Superior temporal gyrus (tissue), 1 donor: ENCODE measurements around the gene ONECUT1.

Experiments used
- DNase-seq: peaks from one replicate; pipeline ENCODE4 v3.0.0-alpha.2; 2016; ENCODE audit errors: extremely low spot score

The ONECUT1 gene

GRCh38 chr15:52796753-52797520 is 6.8 kb upstream of the ONECUT1 start:
- no peak for DNase-seq

- DNase-seq = no peak
Observed at GRCh38 chr15:52796228-52796521, 6.0 kb upstream of the ONECUT1 start.

DNA sequence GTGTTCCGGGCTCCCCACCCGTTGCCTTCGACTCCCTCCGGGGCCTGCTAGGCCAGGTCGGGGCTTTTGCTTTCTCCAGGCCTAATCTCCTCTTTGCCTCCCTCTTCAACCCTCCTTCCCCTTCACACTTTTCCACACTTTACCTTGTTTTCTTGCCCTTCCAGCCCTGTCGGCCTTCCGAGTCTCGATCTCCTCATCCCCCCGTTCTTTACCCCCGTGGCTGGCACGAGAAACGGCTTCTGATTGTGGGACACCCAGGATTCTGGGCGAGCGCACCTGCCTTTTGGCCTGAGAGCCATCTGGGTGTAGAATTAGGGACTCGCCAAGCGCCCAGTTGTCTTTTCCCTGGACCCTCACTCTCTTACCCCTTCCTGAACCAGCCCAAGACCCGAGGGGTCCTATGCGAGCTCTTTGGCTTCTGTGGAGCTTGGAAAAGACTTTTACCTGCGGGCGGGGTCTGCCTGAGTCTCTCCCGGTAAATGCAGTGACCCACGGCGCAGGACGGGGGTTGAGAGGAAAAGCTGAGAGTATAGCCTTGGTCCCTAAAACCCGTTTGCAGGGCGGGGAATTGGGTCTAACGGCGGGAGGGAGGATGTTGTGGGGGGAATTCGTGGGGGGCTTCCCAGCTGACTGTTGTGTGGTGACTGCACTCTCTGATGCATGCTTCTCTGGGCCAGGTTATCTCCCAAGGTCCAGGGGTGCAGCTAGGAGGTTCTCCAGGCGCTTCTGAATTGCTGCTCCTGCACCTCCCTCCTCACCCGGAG is 5.5 kb upstream of the ONECUT1 start:
- DNase-seq = no peak

GRCh38 chr15:52794665-52795463 is 4.7 kb upstream of the ONECUT1 start:
- DNase-seq = no peak

DNA sequence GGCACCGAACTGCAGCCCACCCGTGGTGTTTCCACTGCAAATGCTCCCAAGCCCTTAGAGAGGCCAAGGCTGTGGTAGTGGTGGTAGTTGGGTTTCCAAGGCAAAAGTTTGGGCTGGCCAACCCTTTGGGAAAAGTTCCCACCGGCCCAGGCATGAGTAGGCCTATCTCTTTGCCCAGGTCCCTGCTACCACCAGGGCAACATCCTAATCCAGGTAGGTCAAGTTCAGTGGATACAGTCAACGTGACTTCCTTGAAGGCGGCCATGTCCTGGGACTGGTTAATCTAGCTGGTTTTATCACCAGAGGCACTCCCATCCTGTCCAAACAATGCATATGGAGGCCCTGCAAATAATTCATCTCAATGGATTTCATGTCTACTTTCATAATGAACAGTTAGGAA is 1.6 kb upstream of the ONECUT1 start:
- no peak for DNase-seq

GRCh38 chr15:52790941-52791751 is 1.0 kb upstream of the ONECUT1 start:
- DNase-seq = no peak

- DNase-seq = no peak
Observed at GRCh38 chr15:52789601-52790168, 451 bp downstream of the ONECUT1 start.

- DNase-seq = no peak
Observed at GRCh38 chr15:52789008-52789600, 1.0 kb downstream of the ONECUT1 start.

- no peak for DNase-seq
Observed at GRCh38 chr15:52788099-52788986, 1.8 kb downstream of the ONECUT1 start.

DNA sequence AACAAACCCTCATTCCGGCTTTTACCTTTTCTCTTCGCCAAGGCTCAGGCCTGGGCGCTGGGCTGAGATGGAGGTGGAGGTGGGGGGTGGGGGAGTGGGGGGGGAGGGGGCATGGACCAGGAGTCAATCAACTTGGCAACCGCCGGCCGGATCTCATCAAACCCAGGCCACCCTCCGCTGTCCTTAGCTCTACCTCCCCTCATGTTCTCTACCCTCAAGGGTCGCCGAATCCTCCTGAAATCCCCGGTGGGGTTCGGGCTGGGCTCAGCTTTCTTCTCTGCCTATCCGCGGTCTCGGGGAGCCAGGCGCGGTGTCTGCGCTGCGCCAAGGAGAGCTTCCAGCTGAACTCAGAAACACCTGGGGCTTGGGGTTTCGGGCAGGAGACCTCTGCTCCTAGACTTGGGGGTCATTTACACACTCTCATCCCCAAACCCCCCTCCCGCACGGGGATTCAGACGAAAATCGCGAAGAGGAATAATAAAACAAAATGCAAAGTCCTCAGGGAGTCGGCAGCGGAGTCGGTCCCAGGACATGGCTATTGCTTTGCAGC is 2.5 kb downstream of the ONECUT1 start:
- no peak for DNase-seq

DNA sequence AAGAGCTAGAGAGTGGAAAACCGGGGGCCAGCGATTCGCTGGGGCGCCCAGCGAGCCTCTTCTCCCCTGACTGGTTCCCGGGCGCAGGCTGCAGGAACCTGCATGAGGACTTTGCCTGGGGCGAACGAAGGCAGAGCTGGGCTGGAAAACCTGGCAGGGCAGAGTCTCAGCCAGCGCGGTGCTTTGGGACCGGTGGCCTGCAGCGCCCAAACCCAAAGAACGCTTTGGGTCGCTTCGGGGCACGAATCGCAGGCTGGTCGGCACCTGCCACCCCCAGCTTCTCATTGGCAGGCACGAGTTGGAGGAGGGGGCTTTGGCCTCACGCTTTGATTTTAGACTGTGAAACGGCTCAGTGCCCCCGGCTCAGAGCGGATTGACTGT is 3.0 kb downstream of the ONECUT1 start:
- no peak for DNase-seq

GRCh38 chr15:52786436-52787122 is 3.6 kb downstream of the ONECUT1 start:
- no peak for DNase-seq

DNA sequence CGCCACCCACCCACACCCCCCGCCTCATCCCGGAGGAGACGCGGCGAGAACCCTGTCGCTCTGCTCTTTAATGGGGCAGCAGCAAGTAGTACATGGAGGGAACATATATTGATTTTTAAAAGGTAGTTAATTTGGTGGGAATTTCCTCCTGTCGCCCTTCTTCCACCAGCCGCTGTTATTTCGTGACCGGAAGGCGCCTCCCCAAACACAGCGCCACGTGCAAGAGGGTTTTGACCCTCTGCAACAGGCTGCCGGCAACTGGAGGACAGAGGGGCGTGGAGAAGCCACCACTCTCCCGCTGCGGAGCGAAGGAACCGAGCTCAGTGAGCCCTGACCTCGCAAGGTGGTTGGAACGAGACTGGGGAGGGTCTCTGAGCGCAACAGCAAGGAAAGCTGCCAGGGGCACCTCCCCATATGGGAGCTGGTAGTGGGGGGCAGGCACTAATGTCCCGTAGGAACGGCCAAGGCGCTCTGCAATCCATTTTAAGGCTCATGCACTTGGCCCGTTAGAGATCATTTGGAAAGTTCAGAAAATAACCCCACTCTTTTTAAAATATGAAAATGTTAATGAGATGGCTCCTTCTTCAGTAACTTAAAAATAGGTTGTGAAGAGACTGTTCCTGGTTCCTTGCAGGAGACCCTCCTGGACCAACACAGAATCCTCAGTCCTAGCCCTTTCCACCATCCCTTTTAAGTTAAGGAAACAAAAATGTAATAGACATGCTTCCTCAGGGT is 4.3 kb downstream of the ONECUT1 start:
- no peak for DNase-seq

GRCh38 chr15:52784799-52785671 is 5.1 kb downstream of the ONECUT1 start:
- DNase-seq = no peak

DNA sequence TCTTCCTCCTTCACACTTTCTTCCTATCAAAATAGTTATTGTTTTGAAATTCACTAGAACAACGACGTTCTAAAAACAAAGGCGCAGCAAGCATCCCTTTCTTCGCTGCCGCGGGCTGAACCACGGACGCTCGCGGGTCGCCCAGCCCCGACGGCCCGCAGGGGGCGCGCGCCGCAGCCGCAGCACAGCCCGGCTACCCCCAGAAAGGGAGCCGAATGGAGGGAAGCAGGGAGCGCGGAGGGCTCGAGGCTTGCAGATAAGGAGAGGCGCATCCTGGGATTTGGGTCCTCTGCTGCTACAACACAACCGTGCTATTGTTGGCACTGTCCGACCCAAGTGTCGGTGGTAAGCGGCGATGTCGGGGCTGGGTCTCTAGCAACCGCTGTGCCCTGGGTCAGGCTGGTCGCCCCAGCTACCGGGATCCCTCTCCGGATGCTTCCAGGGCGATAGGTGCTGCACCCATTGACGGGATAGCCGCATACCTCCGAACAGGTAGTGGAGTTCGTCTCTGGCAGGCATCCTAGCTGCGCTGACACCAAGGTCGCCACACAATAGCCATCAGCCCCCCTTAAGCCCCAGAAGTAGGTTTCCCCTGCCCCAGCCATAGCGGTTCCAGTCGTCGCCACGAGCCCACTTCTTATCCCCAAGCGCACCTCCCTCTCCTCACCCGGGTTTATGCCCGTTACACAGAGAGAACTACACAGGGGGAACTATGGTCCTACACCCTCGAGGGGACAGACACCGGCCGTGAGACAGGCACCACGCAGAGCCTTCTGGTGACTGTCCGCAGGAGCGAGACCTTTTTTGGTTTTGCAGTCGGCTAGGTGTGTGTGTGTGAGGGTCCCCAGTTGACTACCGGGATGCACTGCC is 6.0 kb downstream of the ONECUT1 start:
- DNase-seq = no peak

- DNase-seq = no peak
Observed at GRCh38 chr15:52783191-52783829, 6.8 kb downstream of the ONECUT1 start.
